PC-9 (cell line): ENCODE data around the gene AKAP13. TPM values are rescaled to one million over a fixed set of nuclear protein-coding genes. Genes with fewer than 3 reads are reported as not detected.

ENCODE experiments used
- BruUV-seq: library from RNA; stranded (reverse); fragments of 400-500 nt; replicated peaks from 2 replicates; lab custom pipeline; 2021; lab: Mats Ljungman, UMichigan
- CTCF ChIA-PET: fragments of 300-600 bp; sonication (Branson Sonifier 250); formaldehyde crosslinking; loops from one replicate; lab custom pipeline; 2022; ENCODE audit warnings: antibody characterized with exemption; lab: Charles Lee
- POLR2A ChIA-PET: fragments of 300-600 bp; sonication (Branson Sonifier 250); formaldehyde crosslinking; loops from one replicate; lab custom pipeline; 2022; ENCODE audit warnings: antibody characterized with exemption; ENCODE audit not compliant: unreplicated experiment; lab: Charles Lee
- DNase-seq, 2 experiments: peaks; one replicate each; pipeline versions ENCODE4 v3.0.0 to v3.0.0-alpha.2; 2015 to 2022; ENCODE audit warnings: mixed read lengths in 1 of 2
- H2AFZ ChIP-seq: fragments of 200-600 bp; sonication (generic); 2 replicates; pipeline ENCODE4 v1.8.1; 2017; ENCODE audit warnings: antibody characterized with exemption
- H3F3A ChIP-seq: fragments of 200-600 bp; sonication (generic); 2 replicates; pipeline ENCODE4 v1.8.1; 2017; ENCODE audit warnings: antibody characterized with exemption, mild to moderate bottlenecking, low read depth; ENCODE audit not compliant: insufficient read depth
- H3K27ac ChIP-seq: fragments of 200-600 bp; sonication (generic); 2 replicates; pipeline ENCODE4 v1.6.1; 2016; ENCODE audit warnings: mixed run types
- H3K27me3 ChIP-seq: fragments of 200-600 bp; sonication (generic); 2 replicates; pipeline ENCODE4 v1.6.1; 2016; ENCODE audit warnings: low read depth, mixed run types; ENCODE audit not compliant: insufficient read depth
- H3K36me3 ChIP-seq: fragments of 200-600 bp; sonication (generic); 2 replicates; pipeline ENCODE4 v1.6.1; 2016; ENCODE audit warnings: low read depth, mixed run types
- H3K4me1 ChIP-seq: fragments of 200-600 bp; sonication (generic); replicated peaks from 2 replicates; pipeline ENCODE4 v1.6.1; 2016; ENCODE audit warnings: mixed run types; ENCODE audit not compliant: insufficient read depth
- H3K4me2 ChIP-seq: fragments of 200-600 bp; sonication (generic); 2 replicates; pipeline ENCODE4 v1.6.1; 2017; ENCODE audit warnings: mixed run types
- H3K4me3 ChIP-seq: fragments of 200-600 bp; sonication (generic); 2 replicates; pipeline ENCODE4 v1.6.1; 2016; ENCODE audit warnings: mixed run types
- H3K79me2 ChIP-seq: fragments of 200-600 bp; sonication (generic); 2 replicates; pipeline ENCODE4 v1.6.1; 2017; ENCODE audit warnings: low read depth, mixed run types
- H3K9me2 ChIP-seq: fragments of 200-600 bp; sonication (generic); 2 replicates; pipeline ENCODE4 v1.8.1; 2017; ENCODE audit warnings: mild to moderate bottlenecking; ENCODE audit not compliant: insufficient read depth
- H3K9me3 ChIP-seq: fragments of 200-600 bp; sonication (generic); 2 replicates; pipeline ENCODE4 v1.8.1; 2016; ENCODE audit warnings: low read depth; ENCODE audit not compliant: insufficient read depth
- H4K20me1 ChIP-seq: fragments of 200-600 bp; sonication (generic); 2 replicates; pipeline ENCODE4 v1.8.1; 2017; ENCODE audit not compliant: insufficient read depth
- EZH2 ChIP-seq: fragments of 200-600 bp; sonication (generic); IDR thresholded peaks from 2 replicates; pipeline ENCODE4 v1.8.0; 2017; ENCODE audit warnings: antibody characterized with exemption, low read depth
- intact Hi-C: fragments of 100-400 bp; cut with micrococcal nuclease; formaldehyde crosslinking; loops from one replicate; pipeline ENCODE4 v1.10.0; 2022; ENCODE audit not compliant: unreplicated experiment
- total RNA-seq: library from RNA; stranded (reverse); gene quantifications from 2 replicates; pipeline ENCODE4 v1.2.3, GENCODE V29; 2021
- TF ChIP-seq, protein P1 (sequence below): fragments of 200-600 bp; sonication (generic); conservative IDR thresholded peaks from 2 replicates; pipeline ENCODE4 v1.6.1; 2017; ENCODE audit warnings: mixed run types, antibody characterized with exemption, mild to moderate bottlenecking, moderate library complexity

The AKAP13 gene
- total RNA-seq, 1 experiment from 2014 or later: 82.5 TPM

DNA sequence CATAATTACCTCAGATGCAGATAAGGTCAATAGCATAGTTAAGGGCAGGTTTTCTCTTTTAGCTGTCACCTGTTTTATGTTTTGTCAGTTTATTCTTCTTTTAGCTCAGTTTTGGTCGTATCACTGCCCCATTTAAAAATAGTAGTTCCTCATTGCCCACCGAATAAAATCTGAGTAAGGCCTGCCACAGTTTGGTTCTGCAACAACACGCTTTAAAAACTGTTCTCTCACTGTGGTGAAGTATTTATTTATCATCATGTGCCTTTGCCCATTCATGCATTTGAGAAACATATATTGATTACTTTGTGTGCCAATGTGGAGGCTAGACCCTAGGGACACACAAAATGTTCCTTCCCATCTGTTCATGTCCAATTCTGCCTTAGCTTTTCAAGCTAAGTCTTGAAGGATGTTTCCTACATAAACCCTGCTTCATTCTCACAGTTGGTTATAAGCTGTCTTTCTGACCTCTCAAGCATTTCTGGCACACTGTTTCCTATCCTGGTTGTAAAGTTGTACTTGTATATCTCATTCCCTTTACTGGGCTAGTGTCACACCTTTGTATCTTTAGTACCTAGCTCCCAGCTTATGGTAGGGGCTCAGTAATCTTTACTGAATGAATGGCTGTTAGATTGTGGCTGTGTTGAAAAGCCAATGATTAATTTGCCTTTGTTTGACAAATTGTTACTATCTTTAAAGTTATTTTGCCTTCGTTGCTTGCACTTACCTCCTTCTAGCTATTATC, 23.9 kb downstream of the AKAP13 start:
- peaks cover 60% of the 10 kb centered on the region for H3K4me1 ChIP-seq
- peak overlapping the region; percentile 66 for H3K27ac ChIP-seq
- H4K20me1 ChIP-seq: peaks cover 3% of the 10 kb centered on the region; the same call in 1 of the 2 replicates
- TF ChIP-seq, protein P1, sequence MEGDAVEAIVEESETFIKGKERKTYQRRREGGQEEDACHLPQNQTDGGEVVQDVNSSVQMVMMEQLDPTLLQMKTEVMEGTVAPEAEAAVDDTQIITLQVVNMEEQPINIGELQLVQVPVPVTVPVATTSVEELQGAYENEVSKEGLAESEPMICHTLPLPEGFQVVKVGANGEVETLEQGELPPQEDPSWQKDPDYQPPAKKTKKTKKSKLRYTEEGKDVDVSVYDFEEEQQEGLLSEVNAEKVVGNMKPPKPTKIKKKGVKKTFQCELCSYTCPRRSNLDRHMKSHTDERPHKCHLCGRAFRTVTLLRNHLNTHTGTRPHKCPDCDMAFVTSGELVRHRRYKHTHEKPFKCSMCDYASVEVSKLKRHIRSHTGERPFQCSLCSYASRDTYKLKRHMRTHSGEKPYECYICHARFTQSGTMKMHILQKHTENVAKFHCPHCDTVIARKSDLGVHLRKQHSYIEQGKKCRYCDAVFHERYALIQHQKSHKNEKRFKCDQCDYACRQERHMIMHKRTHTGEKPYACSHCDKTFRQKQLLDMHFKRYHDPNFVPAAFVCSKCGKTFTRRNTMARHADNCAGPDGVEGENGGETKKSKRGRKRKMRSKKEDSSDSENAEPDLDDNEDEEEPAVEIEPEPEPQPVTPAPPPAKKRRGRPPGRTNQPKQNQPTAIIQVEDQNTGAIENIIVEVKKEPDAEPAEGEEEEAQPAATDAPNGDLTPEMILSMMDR: no peak
- no peak for TF ChIP-seq EZH2
- H3F3A ChIP-seq: peaks cover 42% of the 10 kb centered on the region
- no peaks in the 10 kb centered on the region for H3K9me2 ChIP-seq
- H2AFZ ChIP-seq: no peak overlapping the region
- H3K9me3 ChIP-seq: peaks cover 7% of the 10 kb centered on the region; the same call in 1 of the 2 replicates
- POLR2A ChIA-PET: interaction anchor here (1.1 kb wide), 1 partner anchor 24 kb away, joined by 3 read pairs; the partner anchor contains the start of gene AKAP13
- CTCF ChIA-PET: interaction anchor here (0.6 to 1.2 kb wide), 3 partner anchors 9 to 100 kb away, joined by 4 read pairs; no protein-coding TSS in a partner anchor
- no peak for DNase-seq
- no TSS peak for BruUV-seq
- intact Hi-C loops: no loop called here
- H3K4me2 ChIP-seq: peak overlapping the region; percentile 16
- peaks cover 98% of the 10 kb centered on the region for H3K79me2 ChIP-seq
- no peaks in the 10 kb centered on the region for H3K27me3 ChIP-seq
- 0 out of 2 replicates have a peak, but pooled peaks cover 5% of the 10 kb centered on the region for H3K36me3 ChIP-seq
- H3K4me3 ChIP-seq: no peak overlapping the region

DNA sequence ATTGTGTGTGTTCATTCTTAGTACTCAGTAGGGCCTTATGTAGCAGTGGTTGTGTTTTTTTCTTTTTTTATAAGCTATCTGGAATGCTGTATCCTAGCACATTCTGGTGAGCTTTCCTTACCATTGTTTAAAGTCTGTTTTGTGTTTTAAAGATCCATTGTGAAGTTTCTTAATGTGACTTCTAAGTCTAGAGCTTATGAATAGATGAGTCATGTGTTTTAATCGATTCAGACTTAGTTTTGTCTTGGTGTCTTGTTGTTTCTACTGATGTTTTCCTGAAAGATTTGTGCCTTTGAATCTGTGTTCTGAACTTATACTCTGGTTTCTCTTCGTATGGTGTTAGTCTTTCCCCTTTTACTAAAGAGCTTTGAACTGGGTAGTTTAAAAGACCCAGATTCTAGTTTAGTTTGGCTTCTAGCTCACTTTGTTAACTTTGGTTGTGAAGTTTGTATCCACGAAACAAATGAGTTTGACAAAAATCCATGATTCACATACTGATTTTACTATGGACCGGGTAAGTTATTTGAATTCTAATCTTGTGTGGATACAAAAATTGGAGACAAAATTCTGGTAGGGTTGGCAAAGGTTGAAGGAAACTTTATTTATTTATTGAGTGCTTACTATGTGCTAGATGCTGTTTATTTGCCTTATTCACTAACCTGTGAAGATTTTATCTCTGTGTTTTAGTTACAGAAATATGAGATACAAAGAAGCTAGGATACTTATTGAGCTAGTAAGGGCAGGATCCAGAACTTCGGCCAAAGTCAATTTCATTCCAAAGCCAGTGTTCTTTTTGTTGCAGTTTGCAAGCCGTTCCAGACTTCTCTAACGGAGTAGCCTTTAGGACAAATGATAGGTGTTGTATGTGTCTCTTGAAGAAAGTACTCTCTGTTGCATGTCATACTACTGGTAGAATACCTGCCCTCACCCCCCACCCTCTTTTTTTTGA, 24.8 kb downstream of the AKAP13 start:
- peak overlapping the region; percentile 16 for H3K4me2 ChIP-seq
- peaks cover 98% of the 10 kb centered on the region for H3K79me2 ChIP-seq
- H3K27ac ChIP-seq: peak overlapping the region; percentile 66
- BruUV-seq: no TSS peak
- 0 out of 2 replicates have a peak, but pooled peaks cover 5% of the 10 kb centered on the region for H3K36me3 ChIP-seq
- TF ChIP-seq, protein P1: no peak
- no peak for TF ChIP-seq EZH2
- ChIA-PET POLR2A (interaction anchor here (0.5 to 1.1 kb wide), 4 partner anchors 16 to 381 kb away, joined by 3 to 7 read pairs (median 4); partner anchors contain the start of gene AKAP13), CTCF (interaction anchor here (1.0 to 1.2 kb wide), 2 partner anchors 8 to 59 kb away, joined by 4 read pairs; no protein-coding TSS in a partner anchor)
- H3K4me3 ChIP-seq: no peak overlapping the region
- no peaks in the 10 kb centered on the region for H3K9me2 ChIP-seq
- peaks cover 7% of the 10 kb centered on the region; the same call in 1 of the 2 replicates for H3K9me3 ChIP-seq
- no peak overlapping the region for H2AFZ ChIP-seq
- peak in 1 of 2 experiments; percentile 59 for DNase-seq
- H3K4me1 ChIP-seq: peaks cover 60% of the 10 kb centered on the region
- H3K27me3 ChIP-seq: no peaks in the 10 kb centered on the region
- intact Hi-C loops: no loop called here
- peaks cover 42% of the 10 kb centered on the region for H3F3A ChIP-seq
- peaks cover 3% of the 10 kb centered on the region; the same call in 1 of the 2 replicates for H4K20me1 ChIP-seq

DNA sequence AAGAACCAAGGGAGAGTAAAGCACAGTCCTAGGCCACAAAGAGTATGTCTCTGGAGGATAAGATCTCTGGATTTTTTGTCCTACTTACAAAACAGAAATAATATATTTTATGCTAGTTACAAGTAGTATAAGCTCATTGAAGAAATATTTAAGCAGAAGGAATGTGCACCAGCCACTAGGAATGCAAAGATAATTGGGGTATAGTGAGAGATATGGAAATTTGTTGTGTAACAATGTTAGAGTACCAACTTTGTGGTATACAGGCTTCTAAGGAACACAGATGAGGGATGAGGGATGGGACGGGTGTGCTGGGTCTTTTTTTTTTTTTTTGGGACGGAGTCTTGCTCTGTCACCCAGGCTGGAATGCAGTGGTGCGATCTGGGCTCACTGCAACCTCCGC, 26.5 kb downstream of the AKAP13 start:
- no TSS peak for BruUV-seq
- ChIA-PET CTCF (no interaction called here), POLR2A (interaction anchor here (0.5 kb wide), 1 partner anchor 56 kb away, joined by 8 read pairs; no protein-coding TSS in a partner anchor)
- Histone ChIP-seq H3K9me2 (no peaks in the 10 kb centered on the region), H3K27ac (peak overlapping the region; percentile 76), H3K79me2 (peaks cover 100% of the 10 kb centered on the region), H3K36me3 (0 out of 2 replicates have a peak, but pooled peaks cover 5% of the 10 kb centered on the region), H3K27me3 (no peaks in the 10 kb centered on the region), H3K4me2 (peak overlapping the region; percentile 26), H3K4me1 (peaks cover 56% of the 10 kb centered on the region), H3F3A (peaks cover 33% of the 10 kb centered on the region), H4K20me1 (peaks cover 3% of the 10 kb centered on the region; the same call in 1 of the 2 replicates), H3K4me3 (no peak overlapping the region), H3K9me3 (peaks cover 7% of the 10 kb centered on the region; the same call in 1 of the 2 replicates), H2AFZ (no peak overlapping the region)
- intact Hi-C loops: no loop called here
- TF ChIP-seq, protein P1: no peak
- no peak for TF ChIP-seq EZH2
- DNase-seq: peak in 1 of 2 experiments; percentile 63
